NB4 (cell line): ENCODE results near the gene MBLAC1.

ENCODE experiments used
- MYC ChIP-seq: IDR thresholded peaks from 2 replicates; pipeline ENCODE4 v1.6.1; 2011; ENCODE audit warnings: low read depth, low read length
- POLR2A ChIP-seq: IDR thresholded peaks from 2 replicates; pipeline ENCODE4 v1.6.1; 2011; ENCODE audit warnings: mild to moderate bottlenecking; ENCODE audit not compliant: insufficient read length; ENCODE audit errors: extremely low read depth
- TF ChIP-seq, protein P1 (sequence below): IDR thresholded peaks from one replicate; pipeline ENCODE4 v1.5.1; 2012; ENCODE audit warnings: low read depth, low read length
- TF ChIP-seq, protein P2 (sequence below): IDR thresholded peaks from 2 replicates; pipeline ENCODE4 v1.6.1; 2011; ENCODE audit warnings: low read depth, low read length

- TF ChIP-seq, protein P1, sequence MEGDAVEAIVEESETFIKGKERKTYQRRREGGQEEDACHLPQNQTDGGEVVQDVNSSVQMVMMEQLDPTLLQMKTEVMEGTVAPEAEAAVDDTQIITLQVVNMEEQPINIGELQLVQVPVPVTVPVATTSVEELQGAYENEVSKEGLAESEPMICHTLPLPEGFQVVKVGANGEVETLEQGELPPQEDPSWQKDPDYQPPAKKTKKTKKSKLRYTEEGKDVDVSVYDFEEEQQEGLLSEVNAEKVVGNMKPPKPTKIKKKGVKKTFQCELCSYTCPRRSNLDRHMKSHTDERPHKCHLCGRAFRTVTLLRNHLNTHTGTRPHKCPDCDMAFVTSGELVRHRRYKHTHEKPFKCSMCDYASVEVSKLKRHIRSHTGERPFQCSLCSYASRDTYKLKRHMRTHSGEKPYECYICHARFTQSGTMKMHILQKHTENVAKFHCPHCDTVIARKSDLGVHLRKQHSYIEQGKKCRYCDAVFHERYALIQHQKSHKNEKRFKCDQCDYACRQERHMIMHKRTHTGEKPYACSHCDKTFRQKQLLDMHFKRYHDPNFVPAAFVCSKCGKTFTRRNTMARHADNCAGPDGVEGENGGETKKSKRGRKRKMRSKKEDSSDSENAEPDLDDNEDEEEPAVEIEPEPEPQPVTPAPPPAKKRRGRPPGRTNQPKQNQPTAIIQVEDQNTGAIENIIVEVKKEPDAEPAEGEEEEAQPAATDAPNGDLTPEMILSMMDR, result no peak
- TF ChIP-seq, protein P2, sequence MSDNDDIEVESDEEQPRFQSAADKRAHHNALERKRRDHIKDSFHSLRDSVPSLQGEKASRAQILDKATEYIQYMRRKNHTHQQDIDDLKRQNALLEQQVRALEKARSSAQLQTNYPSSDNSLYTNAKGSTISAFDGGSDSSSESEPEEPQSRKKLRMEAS, result no peak
- no peak for TF ChIP-seq POLR2A
- TF ChIP-seq MYC, result no peak
Observed at GRCh38 chr7:100171087-100171681, 44.4 kb downstream of the MBLAC1 start.
